ENCODE data around the gene FAM219B. TPM values are rescaled to one million over a fixed set of nuclear protein-coding genes. Genes with fewer than 3 reads are reported as not detected.

Gene FAM219B
- total and polyA plus RNA-seq, 10 of the 15 experiments (the other 5 are each of a cell fraction or from before 2014, with no cell fraction given), result 7.6 to 53.2 (median 29.4) TPM

DNA sequence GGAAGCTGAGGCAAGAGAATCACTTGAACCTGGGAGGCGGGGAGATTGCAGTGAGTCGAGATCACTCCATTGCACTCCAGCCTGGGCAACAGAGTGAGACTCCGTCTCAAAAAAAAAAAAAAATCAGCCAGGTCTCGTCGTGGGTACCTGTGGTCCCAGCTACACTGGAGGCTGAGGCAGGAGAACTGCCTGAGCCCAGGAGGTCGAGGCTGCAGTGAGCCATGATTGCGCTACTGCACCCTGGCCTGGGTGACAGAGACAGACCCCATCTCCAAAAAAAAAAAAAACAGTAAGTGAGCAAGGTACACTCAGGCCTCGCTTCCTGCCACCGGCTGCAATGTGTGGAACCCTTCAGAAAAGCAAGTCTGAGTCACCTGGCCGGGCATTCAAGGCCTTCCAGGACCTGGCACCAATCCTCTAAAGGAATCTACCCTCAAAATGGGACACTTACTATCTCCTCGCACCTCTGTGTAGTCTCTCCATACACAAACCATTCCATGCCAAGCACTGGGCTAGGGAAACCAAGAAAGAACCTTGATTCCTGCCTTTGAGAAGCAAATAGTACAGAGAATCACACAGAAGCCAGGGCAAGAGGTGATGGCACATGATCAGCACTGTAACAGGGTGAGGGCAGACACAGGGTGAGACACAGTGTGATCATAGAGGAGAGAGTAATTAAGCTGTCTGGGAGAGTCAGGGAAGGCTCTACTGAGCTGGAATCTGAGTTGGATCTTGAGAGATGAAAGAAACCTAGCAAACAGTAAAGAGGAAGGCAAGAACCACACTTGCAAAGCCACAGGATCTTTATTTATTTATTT lies 43.2 kb downstream of the FAM219B start:
- Histone ChIP-seq H3K4me3 (no peak overlapping the region), H3K9me3 (replicated peaks; ENCODE audit: control insufficient read depth, insufficient read depth, low read length) (peaks cover 12% of the 10 kb centered on the region), H3K36me3 (ENCODE audit: control insufficient read depth in 2 of 2, insufficient read depth in 2 of 2, low read length in 1 of 2) (peaks cover 2 to 18% of the 10 kb centered on the region in 2 experiments; a peak in 3 of 4 replicates), H3K4me1 (ENCODE audit: control insufficient read depth, insufficient read depth, low read length) (peaks cover 31% of the 10 kb centered on the region), H3K4me2 (ENCODE audit: control insufficient read depth, insufficient read depth) (no peak overlapping the region), H4K20me1 (ENCODE audit: control insufficient read depth, insufficient read depth) (peaks cover 3% of the 10 kb centered on the region; the same call in 1 of the 2 replicates), H3K79me2 (ENCODE audit: control insufficient read depth, insufficient read depth, low read length) (peaks cover 60% of the 10 kb centered on the region), H3K27me3 (replicated peaks in 1 of 2; ENCODE audit: control insufficient read depth in 2 of 2, insufficient read depth in 2 of 2, low read length in 1 of 2) (no peaks in the 10 kb centered on the region), H3K9ac (ENCODE audit: control insufficient read depth, insufficient read depth, low read length) (no peak overlapping the region), H3K27ac (ENCODE audit: control insufficient read depth, insufficient read depth) (no peak overlapping the region), H2AFZ (ENCODE audit: control insufficient read depth, low read depth, low read length) (no peak overlapping the region)
- intact Hi-C loops (cut with micrococcal nuclease; ENCODE audit: unreplicated experiment) (no loop called here), in situ Hi-C loops (cut with MboI) (no loop called here)
- FAIRE-seq (no peak), DNase-seq (ENCODE audit: low read depth, low spot score) (no peak), ATAC-seq (no peak)
- CTCF ChIA-PET, result interaction anchor here (1.1 kb wide), 1 partner anchor 38 kb away, joined by 3 read pairs; no protein-coding TSS in a partner anchor
- POLR2A ChIA-PET, result interaction anchor here (1.2 kb wide), 1 partner anchor 43 kb away, joined by 3 read pairs; the partner anchor contains the start of gene FAM219B
- no peak for TF ChIP-seq IRF4 (IDR thresholded peaks at IDR 0.05; ENCODE audit: low read depth, low read length)
- no peak for TF ChIP-seq TBL1XR1 (IDR thresholded peaks at IDR 0.05; ENCODE audit: low read depth, low read length)
- TF ChIP-seq SREBF1 (IDR thresholded peaks at IDR 0.05; ENCODE audit: low read length), result no peak
- TF ChIP-seq, protein P1, sequence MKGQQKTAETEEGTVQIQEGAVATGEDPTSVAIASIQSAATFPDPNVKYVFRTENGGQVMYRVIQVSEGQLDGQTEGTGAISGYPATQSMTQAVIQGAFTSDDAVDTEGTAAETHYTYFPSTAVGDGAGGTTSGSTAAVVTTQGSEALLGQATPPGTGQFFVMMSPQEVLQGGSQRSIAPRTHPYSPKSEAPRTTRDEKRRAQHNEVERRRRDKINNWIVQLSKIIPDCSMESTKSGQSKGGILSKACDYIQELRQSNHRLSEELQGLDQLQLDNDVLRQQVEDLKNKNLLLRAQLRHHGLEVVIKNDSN (IDR thresholded peaks at IDR 0.05; ENCODE audit: borderline replicate concordance, extremely low read length, insufficient read depth, low read depth, low read length), result no peak
- TF ChIP-seq ATF7 (IDR thresholded peaks at IDR 0.05; ENCODE audit: low read depth), result no peak
- no peak for TF ChIP-seq NR2C2 (IDR thresholded peaks at IDR 0.05; ENCODE audit: borderline replicate concordance, control insufficient read depth, insufficient read length, low read depth)
- TF ChIP-seq E2F8 (IDR thresholded peaks at IDR 0.05; ENCODE audit: low read depth, partially characterized antibody), result no peak
- 81% methylated on average over 11 of the region's 11 CpGs for WGBS (ENCODE audit: insufficient coverage, insufficient replicate concordance, low lambda C conversion rate, missing lambda C conversion rate)
- SMC1A ChIA-PET (ENCODE audit: uncharacterized antibody, unreplicated experiment), result no interaction called here
- RAD21 ChIA-PET (ENCODE audit: unreplicated experiment), result interaction anchor here (0.5 kb wide), 1 partner anchor 485 kb away, joined by 4 read pairs; no protein-coding TSS in a partner anchor
- no TSS peak for BruUV-seq (replicated peaks)

Measured in GM12878 (cell line).